ENCODE results near the gene SEC22A.

Gene SEC22A

DNA sequence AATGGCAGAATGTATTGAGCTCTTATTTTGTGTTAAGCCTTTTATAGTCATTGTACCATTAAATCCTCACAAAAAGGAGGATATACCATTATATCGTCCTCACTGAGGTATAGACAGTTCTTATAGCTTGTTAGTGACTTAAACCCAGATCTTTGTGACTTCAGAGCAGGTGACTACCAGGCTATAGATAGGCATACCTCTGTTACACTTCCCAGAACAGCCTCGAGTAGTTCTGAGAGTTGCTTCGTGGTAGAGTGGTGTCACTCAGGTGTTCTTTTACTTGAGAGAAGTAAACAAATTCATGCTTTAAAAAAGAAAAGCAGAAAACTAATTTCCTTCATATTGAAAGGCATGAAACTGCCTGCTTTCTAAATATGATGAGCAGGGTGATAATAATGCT is 59.9 kb downstream of the SEC22A start:
- Histone ChIP-seq H3K4me1 (no peaks in the 10 kb centered on the region), H3K36me3 (replicated peaks) (no peaks in the 10 kb centered on the region), H3K9me3 (no peaks in the 10 kb centered on the region), H3K4me3 (no peak overlapping the region), H3K27me3 (ENCODE audit: low read depth) (no peaks in the 10 kb centered on the region)
- no peak for DNase-seq (ENCODE audit: low spot score in 2 of 2)
- in situ Hi-C loops (cut with MboI; ENCODE audit: low sequenced_read_pairs), result loop anchor here (25.0 kb wide), 1 partner anchor 324 kb away; no protein-coding TSS in a partner anchor

DNA sequence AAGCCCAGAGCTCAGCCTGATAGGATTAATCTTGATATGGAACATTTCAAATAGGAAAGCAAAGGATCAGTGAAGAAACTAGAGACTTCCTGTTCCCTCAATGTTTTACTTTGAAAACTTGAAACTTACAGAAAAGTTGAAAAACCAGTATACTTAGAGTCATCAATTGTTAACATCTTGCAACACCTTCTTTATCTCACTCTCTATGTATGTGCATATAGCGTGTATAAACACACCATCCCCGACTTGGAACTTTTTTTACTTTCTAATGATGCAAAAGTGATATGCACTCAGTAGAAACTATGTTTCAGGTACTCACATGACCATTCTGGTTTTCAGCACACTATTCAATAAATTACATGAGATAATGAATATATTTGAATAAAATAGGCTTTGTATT is 60.5 kb downstream of the SEC22A start:
- H3K4me1 ChIP-seq, result no peaks in the 10 kb centered on the region
- no peaks in the 10 kb centered on the region for H3K27me3 ChIP-seq (ENCODE audit: low read depth)
- H3K9me3 ChIP-seq, result no peaks in the 10 kb centered on the region
- H3K36me3 ChIP-seq (replicated peaks), result no peaks in the 10 kb centered on the region
- in situ Hi-C loops (cut with MboI; ENCODE audit: low sequenced_read_pairs), result loop anchor here (25.0 kb wide), 1 partner anchor 325 kb away; no protein-coding TSS in a partner anchor
- DNase-seq (ENCODE audit: low spot score in 2 of 2), result no peak
- H3K4me3 ChIP-seq, result no peak overlapping the region

DNA sequence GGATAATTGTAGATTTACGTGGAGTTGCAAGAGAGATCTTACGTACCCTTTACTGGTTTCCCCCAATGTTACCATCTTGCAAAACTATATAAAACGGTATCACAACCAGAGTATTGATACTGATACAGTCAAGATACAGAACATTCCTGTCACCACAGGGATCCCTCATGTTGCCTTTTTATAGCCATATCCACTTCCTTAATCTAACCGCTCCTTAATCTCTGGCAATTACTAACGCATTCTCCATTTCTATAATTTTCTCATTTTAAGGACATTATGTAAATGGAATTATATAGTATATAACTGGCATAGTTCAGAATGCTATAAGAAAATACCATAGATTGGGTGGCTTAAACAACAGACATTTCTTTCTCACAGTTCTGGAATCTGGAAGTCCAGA is 61.1 kb downstream of the SEC22A start:
- no peaks in the 10 kb centered on the region for H3K9me3 ChIP-seq
- in situ Hi-C loops (cut with MboI; ENCODE audit: low sequenced_read_pairs), result loop anchor here (25.0 kb wide), 1 partner anchor 326 kb away; no protein-coding TSS in a partner anchor
- no peaks in the 10 kb centered on the region for H3K27me3 ChIP-seq (ENCODE audit: low read depth)
- no peaks in the 10 kb centered on the region for H3K4me1 ChIP-seq
- no peak overlapping the region for H3K4me3 ChIP-seq
- DNase-seq (ENCODE audit: low spot score in 2 of 2), result no peak
- no peaks in the 10 kb centered on the region for H3K36me3 ChIP-seq (replicated peaks)

DNA sequence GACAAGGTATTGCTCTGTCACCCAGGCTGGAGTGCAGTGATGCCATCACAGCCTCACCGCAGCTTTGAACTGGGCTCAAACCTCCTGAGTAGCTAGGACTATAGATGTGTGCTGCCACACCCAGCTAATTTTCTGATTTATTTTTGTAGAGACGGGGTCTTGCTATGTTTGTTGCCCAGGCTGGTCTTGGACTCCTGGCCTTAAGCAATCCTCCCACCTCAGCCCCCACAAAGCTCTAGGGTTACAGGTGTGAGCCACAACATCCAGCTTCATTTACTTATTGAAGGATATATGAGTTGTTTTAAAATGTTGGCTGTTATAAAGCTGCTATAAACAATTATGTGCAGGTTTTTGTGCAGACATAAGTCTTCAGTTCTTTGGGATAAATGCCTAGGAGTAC is 62.2 kb downstream of the SEC22A start:
- in situ Hi-C loops (cut with MboI; ENCODE audit: low sequenced_read_pairs), result loop anchor here (25.0 kb wide), 1 partner anchor 327 kb away; no protein-coding TSS in a partner anchor
- DNase-seq (ENCODE audit: low spot score in 2 of 2), result no peak

DNA sequence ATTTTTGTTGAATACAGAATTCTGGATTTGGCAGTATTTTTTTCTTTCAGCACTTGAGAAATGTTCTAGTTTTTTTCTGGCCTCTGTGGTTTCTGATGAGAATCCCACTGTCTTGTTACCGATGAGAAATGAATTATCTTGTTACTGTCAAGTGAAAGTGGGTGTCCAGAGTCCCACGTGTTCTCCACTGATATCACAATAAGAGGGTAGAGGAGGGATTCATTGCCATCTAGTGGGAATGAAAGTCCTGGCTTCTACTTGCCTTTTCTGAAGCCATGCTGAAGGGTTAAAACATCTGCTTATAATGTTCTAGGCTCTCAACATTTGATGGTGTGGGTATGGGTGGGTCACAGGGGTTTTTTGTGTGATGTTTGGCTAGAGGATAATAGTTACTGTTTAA is 66.1 kb downstream of the SEC22A start:
- H3K27me3 ChIP-seq (ENCODE audit: low read depth), result no peaks in the 10 kb centered on the region
- in situ Hi-C loops (cut with MboI; ENCODE audit: low sequenced_read_pairs), result loop anchor here (25.0 kb wide), 1 partner anchor 331 kb away; no protein-coding TSS in a partner anchor
- H3K4me1 ChIP-seq, result peaks cover 4% of the 10 kb centered on the region; the same call in 1 of the 2 replicates
- H3K4me3 ChIP-seq, result no peak overlapping the region
- H3K36me3 ChIP-seq (replicated peaks), result no peaks in the 10 kb centered on the region
- no peaks in the 10 kb centered on the region for H3K9me3 ChIP-seq
- no peak for DNase-seq (ENCODE audit: low spot score in 2 of 2)

More for the DNA sequence above, 62.2 kb downstream of the SEC22A start:
- Histone ChIP-seq H3K27me3 (ENCODE audit: low read depth) (no peaks in the 10 kb centered on the region), H3K9me3 (no peaks in the 10 kb centered on the region), H3K36me3 (replicated peaks) (no peaks in the 10 kb centered on the region), H3K4me3 (no peak overlapping the region), H3K4me1 (no peaks in the 10 kb centered on the region)

DNA sequence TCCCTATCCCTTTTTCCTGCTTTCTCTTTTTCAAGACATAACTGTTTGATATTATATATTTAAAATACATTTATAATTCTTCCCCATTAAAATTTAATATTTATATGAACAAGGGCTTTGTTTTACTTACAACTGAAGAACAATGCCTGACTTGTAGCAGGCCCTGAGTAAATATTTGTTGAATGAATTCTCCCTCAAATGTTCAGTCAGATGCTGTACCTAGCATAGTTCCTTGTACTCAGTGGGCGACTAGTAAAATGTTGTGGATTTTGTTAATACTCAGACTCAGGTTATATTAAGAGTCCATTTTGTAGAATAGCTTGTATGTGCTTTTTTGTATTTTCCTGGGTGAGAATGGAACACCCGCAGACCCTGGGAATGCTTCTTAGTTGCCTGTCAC is 69.1 kb downstream of the SEC22A start:
- no peak for DNase-seq (ENCODE audit: low spot score in 2 of 2)
- H3K27me3 ChIP-seq (ENCODE audit: low read depth), result no peaks in the 10 kb centered on the region
- H3K36me3 ChIP-seq (replicated peaks), result no peaks in the 10 kb centered on the region
- peaks cover 7% of the 10 kb centered on the region for H3K4me1 ChIP-seq
- in situ Hi-C loops (cut with MboI; ENCODE audit: low sequenced_read_pairs), result loop anchor here (25.0 kb wide), 1 partner anchor 334 kb away; no protein-coding TSS in a partner anchor
- no peaks in the 10 kb centered on the region for H3K9me3 ChIP-seq
- H3K4me3 ChIP-seq, result no peak overlapping the region

DNA sequence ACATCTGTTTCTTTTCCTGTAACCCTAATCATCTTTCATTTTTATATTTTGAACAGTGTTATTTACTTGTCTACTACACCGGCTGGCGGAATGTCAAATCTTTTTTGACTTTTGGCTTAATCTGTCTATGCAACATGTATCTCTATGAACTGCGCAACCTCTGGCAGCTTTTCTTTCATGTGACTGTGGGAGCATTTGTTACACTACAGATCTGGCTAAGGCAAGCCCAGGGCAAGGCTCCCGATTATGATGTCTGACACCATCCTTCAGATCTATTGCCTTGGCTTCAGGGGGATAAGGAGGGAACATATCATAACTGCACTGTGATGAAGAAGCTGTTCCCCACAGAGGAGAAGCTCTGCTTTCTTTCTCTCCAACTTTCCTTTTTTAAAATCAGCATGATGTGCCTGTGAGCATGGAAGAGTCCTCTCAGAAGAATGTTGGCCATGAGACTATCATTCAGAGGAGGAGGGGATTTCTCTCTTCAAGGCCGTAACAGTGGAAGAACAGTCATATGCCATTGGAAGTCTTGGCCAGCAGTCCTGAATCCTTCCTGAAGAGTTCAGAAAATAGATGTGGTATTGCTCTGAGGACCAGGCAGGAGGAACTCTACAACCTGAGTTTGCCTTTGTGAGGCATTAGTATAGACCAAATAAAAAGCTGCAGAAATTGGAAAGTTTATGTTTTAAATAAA is 69.9 kb downstream of the SEC22A start:
- DNase-seq (ENCODE audit: low spot score in 2 of 2), result no peak
- H3K36me3 ChIP-seq (replicated peaks), result no peaks in the 10 kb centered on the region
- no peaks in the 10 kb centered on the region for H3K9me3 ChIP-seq
- in situ Hi-C loops (cut with MboI; ENCODE audit: low sequenced_read_pairs), result loop anchor here (25.0 kb wide), 1 partner anchor 334 kb away; no protein-coding TSS in a partner anchor
- peaks cover 7% of the 10 kb centered on the region for H3K4me1 ChIP-seq
- H3K27me3 ChIP-seq (ENCODE audit: low read depth), result no peaks in the 10 kb centered on the region
- H3K4me3 ChIP-seq, result no peak overlapping the region

DNA sequence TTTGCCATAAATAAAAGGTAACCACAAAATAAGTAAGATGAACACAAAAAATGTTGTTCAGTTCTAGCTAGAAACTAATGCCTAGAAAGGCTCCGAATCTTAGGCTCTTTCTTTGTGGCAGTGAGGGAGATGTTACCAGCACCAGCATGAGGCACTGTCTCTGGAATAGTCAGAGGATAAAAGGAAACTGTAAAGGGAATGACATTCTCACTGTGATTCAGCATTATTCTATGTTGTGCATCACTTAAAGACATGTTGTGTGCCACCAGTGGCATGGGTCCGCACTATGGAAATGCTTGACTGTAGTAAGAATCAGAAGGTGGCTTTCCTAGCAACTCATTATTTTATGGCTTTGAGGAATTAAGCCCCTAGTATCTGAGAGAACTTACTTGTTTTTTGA is 70.8 kb downstream of the SEC22A start:
- Histone ChIP-seq H3K4me3 (no peak overlapping the region), H3K4me1 (peaks cover 7% of the 10 kb centered on the region), H3K9me3 (no peaks in the 10 kb centered on the region), H3K36me3 (replicated peaks) (no peaks in the 10 kb centered on the region), H3K27me3 (ENCODE audit: low read depth) (no peaks in the 10 kb centered on the region)
- DNase-seq (ENCODE audit: low spot score in 2 of 2), result no peak
- in situ Hi-C loops (cut with MboI; ENCODE audit: low sequenced_read_pairs), result loop anchor here (25.0 kb wide), 1 partner anchor 335 kb away; no protein-coding TSS in a partner anchor

DNA sequence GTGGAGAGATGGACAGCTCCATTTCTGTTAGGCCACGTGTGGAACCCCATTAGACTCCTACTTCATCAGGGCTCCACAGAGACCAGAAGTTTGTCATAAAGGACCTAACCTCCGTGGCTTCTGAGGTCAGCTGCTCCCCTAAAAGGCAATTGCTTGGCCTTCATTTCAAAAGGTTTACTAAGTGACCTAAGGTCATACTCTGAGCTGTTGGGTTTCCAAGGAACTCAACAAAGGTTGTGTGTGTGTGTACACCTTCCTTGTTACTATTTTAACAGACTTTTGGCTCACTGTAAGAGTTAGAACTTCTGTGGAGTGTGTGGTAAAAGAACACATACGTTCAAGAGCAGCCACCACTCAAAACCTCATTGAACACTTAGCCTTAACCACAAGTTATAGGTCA is 73.9 kb downstream of the SEC22A start:
- DNase-seq (ENCODE audit: low spot score in 2 of 2), result no peak
- in situ Hi-C loops (cut with MboI; ENCODE audit: low sequenced_read_pairs), result no loop called here
- peaks cover 3% of the 10 kb centered on the region; the same call in 1 of the 2 replicates for H3K4me1 ChIP-seq
- no peak overlapping the region for H3K4me3 ChIP-seq
- no peaks in the 10 kb centered on the region for H3K9me3 ChIP-seq
- no peaks in the 10 kb centered on the region for H3K27me3 ChIP-seq (ENCODE audit: low read depth)
- H3K36me3 ChIP-seq (replicated peaks), result no peaks in the 10 kb centered on the region

DNA sequence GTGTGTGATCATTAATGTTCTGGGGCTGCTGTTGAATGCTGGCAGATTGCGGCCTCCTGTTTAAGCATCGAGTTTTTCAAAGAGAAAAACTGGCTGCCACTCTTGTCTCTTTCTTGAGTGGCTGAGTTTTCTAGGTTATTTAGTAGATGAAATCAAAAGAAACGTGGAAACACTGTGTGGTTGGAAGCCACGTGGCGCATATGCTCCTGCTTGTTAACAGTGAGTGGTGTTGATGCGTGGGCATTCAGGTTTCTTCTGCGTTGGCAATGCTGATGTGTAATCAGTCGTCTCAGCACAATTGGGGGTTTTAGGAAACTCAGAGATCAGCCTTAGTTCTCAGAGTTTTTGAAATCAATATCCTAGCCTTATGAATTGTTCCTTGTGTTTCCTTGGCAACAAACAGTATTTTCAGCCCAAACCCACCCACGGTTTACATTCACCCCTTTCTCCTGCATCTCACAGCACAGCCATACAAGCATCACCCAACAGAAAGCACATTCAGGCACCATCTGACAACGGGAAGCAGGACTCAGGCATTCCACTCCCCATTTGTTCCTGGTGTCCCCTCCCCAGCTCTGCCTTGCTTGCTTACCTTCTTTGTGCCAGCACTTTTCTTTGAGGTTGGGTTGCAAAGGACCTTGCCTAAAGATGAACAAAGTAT is 74.7 kb downstream of the SEC22A start:
- H3K36me3 ChIP-seq (replicated peaks), result no peaks in the 10 kb centered on the region
- DNase-seq (ENCODE audit: low spot score in 2 of 2), result no peak
- no peaks in the 10 kb centered on the region for H3K27me3 ChIP-seq (ENCODE audit: low read depth)
- no peak overlapping the region for H3K4me3 ChIP-seq
- H3K9me3 ChIP-seq, result no peaks in the 10 kb centered on the region
- H3K4me1 ChIP-seq, result peaks cover 3% of the 10 kb centered on the region; the same call in 1 of the 2 replicates
- in situ Hi-C loops (cut with MboI; ENCODE audit: low sequenced_read_pairs), result no loop called here

DNA sequence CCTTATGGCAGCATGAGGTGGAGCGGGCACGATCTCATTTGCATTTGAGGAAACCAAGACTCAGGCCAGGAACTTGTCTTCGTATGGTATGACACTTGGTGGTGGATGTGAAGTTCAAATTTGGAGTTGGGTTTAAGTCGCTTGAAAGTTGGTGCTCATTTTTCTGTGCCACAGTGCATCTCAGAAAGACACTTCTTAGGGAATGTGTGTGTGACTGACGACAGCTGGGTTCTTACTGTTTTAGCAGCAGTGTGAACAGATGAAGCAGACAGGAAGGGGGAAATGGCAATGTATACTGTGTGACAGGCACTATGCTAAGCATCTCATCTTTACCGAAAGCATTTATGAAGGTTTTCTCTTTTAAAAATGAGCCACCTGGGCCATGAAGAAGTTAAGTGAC is 75.4 kb downstream of the SEC22A start:
- no peaks in the 10 kb centered on the region for H3K36me3 ChIP-seq (replicated peaks)
- no peaks in the 10 kb centered on the region for H3K27me3 ChIP-seq (ENCODE audit: low read depth)
- no peaks in the 10 kb centered on the region for H3K9me3 ChIP-seq
- no peak overlapping the region for H3K4me3 ChIP-seq
- in situ Hi-C loops (cut with MboI; ENCODE audit: low sequenced_read_pairs), result no loop called here
- peaks cover 3% of the 10 kb centered on the region; the same call in 1 of the 2 replicates for H3K4me1 ChIP-seq
- DNase-seq (ENCODE audit: low spot score in 2 of 2), result no peak

DNA sequence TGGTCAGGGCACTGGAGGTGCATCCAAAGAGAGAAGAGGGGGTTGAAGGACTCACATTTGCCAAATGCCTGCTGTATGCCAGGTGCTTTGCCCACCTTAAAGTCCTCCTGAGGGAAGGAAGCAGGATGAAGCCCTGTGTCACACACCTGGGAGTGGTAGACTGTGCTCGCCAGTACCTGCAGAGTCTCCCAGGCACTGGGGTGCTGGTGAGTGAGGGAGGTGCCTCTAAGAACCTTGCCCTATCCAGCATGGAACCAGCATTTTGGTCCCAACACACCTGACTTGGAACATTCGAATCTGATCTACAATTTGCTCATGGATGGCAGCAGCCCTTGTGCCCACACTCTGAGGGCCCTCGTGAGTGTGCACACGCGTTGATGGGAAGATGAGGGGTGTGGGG is 76.7 kb downstream of the SEC22A start:
- no peak for DNase-seq (ENCODE audit: low spot score in 2 of 2)
- Histone ChIP-seq H3K36me3 (replicated peaks) (no peaks in the 10 kb centered on the region), H3K4me3 (no peak overlapping the region), H3K4me1 (no peaks in the 10 kb centered on the region), H3K9me3 (no peaks in the 10 kb centered on the region), H3K27me3 (ENCODE audit: low read depth) (no peaks in the 10 kb centered on the region)
- in situ Hi-C loops (cut with MboI; ENCODE audit: low sequenced_read_pairs), result no loop called here

DNA sequence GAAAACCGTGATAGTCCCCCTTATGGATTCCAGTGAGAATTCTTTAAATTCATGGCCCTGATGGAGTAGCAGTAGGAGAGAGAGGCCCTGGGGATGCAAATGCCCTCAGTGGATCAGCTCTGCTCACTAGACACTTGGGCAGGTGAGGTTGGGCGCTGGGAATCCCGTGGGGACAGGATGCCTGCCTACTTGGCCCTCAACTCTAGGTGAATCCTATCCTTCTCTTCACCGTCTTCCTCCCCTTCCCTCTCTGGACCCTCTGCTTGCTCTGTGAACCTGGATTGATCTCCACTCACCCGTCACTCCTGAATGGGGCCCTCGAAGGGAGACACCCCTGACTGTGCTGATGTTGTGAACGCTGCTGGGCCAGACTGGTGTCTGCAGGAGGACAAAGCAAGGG is 77.4 kb downstream of the SEC22A start:
- H3K9me3 ChIP-seq, result no peaks in the 10 kb centered on the region
- no peaks in the 10 kb centered on the region for H3K36me3 ChIP-seq (replicated peaks)
- no peak for DNase-seq (ENCODE audit: low spot score in 2 of 2)
- in situ Hi-C loops (cut with MboI; ENCODE audit: low sequenced_read_pairs), result no loop called here
- H3K27me3 ChIP-seq (ENCODE audit: low read depth), result no peaks in the 10 kb centered on the region
- no peak overlapping the region for H3K4me3 ChIP-seq
- no peaks in the 10 kb centered on the region for H3K4me1 ChIP-seq

DNA sequence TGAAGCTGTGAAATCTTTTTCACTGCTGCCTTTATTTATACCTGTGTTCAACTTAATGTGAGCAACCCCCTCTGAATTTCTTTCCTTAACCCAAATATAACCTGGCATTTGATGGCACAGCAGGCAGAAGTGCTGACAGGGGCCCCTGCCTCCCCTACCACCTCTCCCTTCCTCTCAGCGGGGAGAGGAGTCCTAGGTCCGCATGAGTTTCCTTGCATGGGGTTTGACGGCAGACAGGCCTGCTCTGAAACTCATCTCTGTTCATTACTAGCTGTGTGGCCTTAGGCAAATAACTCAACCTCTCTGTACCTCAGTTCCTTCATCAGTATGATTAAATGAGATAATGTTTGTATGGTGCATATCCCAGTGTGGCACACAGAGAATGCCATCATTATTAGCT is 79.7 kb downstream of the SEC22A start:
- in situ Hi-C loops (cut with MboI; ENCODE audit: low sequenced_read_pairs), result no loop called here

More for the DNA sequence above, 79.7 kb downstream of the SEC22A start:
- no peak for DNase-seq (ENCODE audit: low spot score in 2 of 2)
- H3K36me3 ChIP-seq (replicated peaks), result no peaks in the 10 kb centered on the region
- H3K9me3 ChIP-seq, result no peaks in the 10 kb centered on the region
- no peak overlapping the region for H3K4me3 ChIP-seq
- H3K27me3 ChIP-seq (ENCODE audit: low read depth), result no peaks in the 10 kb centered on the region
- no peaks in the 10 kb centered on the region for H3K4me1 ChIP-seq
